Glomerular endothelial cell (primary cell): ENCODE results near the gene FAM76B. TPM values are rescaled to one million over a fixed set of nuclear protein-coding genes. Genes with fewer than 3 reads are reported as not detected.

Source experiments
- DNase-seq: peaks from one replicate; pipeline ENCODE4 v3.0.0-alpha.2; 2011; ENCODE audit warnings: low read depth, low spot score; ENCODE audit errors: extremely low read depth
- total RNA-seq: library from RNA; depleted of rRNA; stranded (reverse); fragments of >200 nt; gene quantifications from 2 replicates; pipeline ENCODE4 v1.2.3, GENCODE V29; 2015

Gene FAM76B
- total RNA-seq, 1 donor from 2014 or later = 17.9 TPM

DNA sequence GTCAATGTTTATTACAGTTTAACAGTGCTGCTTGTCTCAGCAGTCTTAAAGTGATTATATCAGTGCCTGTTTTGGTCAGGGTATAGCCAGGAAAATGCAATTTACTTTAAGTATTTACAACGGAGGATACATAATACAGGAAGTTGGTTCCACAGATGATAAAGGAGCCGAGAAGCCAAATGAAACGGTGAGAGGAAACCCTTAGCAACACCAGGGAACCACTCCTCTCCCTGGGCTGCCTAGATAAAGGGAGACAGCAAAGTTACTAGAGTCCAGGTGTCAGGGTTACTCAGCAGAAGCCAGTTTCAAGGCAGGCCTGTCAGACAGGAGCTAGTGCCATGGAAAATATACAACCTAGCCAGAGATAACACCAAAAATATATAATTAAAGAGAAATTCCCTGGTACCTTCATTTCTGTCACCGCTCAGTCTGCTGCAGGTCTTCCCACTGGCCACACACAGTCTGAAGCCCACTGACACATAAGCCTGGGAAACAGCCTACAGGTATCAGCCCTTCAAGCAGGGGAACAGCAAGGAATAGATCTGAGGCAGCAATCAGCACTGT is 55.5 kb downstream of the FAM76B start:
- DNase-seq = no peak

DNA sequence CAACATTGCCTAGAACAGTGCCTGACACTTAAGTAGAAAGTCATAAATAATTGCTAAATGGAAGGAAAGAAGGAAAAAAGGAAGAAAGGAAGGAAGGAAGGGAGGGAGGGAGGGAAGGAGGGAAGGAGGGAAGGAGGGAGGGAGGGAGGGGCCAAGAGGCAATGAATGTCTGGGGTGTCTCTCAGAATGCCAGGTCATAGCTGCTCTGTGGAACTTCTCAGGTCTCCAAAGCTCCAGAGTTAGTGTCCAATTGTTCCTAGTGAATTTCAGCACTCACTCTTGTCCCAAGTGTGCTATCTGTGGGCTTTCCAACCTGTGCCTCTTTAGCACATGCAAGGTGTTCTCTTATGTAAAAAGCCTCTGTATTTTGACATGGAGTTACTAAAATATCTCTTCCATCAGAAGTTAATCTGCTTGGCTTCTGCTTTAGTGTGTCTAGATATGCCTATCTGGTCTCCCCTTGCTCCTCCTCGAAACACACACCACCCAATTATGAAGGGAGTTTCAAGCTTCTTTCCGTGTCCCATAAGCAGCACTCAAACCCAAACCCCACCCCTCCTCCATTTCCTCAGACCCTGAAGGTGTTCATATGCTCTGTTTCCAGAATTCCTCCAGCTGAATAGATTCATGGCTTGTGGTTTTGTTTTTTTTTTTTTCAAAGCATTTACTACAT is 56.5 kb downstream of the FAM76B start:
- no peak for DNase-seq

GRCh38 chr11:95729462-95729861 is 60.1 kb downstream of the FAM76B start:
- DNase-seq = no peak

DNA sequence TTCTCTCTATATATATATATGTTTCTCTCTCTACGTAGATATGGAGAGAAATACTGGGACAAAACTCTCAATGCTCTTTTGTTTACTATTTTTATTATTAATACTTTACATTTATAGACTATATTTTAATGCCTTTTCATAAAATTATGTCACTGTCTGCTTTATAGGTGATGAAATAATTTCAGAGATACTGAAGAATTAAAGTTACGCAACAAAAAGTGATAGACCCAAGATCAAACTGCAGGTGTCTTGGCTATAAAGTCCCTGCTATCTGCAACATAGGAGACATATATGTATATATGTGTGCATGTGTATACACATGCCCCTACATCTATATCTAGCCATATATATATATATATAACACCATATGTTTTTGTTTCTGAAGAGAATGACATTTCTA is 60.8 kb downstream of the FAM76B start:
- DNase-seq = no peak

DNA sequence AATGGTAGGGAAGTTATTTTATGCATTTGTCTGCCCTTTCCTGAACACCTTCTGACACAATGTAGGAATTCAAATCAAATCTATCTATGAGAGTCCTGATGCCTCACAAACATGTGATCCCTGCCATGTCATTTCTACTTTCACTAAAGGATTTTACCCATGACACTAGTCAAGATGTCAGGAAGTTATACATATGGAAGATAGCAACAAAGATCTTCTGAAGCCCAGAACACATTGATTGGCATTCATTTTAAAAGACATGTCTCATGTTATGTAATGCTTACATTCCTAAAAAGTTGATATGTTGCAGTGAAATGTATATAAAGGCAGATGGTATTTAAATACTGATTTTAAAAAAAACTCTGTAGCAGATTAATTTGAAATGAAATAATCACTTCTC is 61.5 kb downstream of the FAM76B start:
- DNase-seq = no peak

DNA sequence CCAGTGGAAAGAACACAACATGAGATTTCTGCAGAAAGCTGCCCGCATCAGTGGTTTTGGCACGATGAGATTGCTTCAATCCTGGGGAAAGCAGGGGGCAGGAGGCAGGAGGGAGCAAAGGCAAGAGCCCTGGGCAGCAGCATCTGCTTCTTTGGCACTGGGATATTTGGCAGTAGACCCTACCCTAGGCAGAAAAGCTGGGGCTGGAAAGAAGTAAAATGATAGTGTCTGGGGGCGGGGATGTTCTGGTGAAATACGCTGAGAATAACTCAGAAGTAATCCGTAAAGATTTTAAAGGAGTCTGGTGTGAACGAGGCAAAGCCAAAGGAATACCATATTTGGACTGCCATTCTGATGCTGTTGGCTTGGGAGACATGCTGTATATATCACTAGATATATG is 62.0 kb downstream of the FAM76B start:
- no peak for DNase-seq

DNA sequence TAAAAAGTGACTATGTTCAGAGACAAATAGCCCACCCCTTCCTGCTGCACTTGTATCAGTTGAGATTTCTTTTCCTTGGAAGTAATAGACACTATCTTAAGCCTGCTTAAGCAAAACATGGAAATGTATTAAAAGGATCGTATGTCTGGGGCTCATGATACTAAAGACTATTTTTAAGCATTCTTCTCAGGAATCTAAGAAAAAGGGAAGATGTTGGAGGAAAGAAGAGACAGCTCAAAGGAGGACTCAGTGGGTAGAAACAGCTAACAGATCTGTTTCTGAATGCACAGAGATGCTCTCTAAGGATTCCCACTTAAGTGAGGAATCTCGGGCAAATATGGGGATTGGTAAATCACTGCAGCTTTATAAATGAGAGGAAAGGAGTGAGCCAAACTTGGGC is 62.5 kb downstream of the FAM76B start:
- DNase-seq = no peak

DNA sequence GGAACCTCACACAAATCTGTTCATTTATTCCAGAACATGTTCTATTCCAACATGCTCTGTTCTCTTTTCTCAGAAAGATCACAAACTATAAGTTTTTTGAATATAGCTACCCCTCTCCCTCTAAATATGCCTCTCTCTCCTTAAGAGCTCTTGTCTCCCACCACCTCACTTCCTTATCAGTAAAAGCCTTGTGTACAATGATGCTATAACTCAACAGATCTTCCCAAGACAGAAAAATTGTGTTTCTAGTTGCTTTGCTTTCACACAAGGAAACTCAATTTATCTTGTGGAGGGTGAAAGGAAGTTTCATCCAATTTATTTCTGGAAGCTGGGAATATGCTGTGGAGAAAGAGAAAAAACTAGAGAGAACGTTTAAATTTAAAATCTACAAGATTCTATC is 64.4 kb downstream of the FAM76B start:
- no peak for DNase-seq

DNA sequence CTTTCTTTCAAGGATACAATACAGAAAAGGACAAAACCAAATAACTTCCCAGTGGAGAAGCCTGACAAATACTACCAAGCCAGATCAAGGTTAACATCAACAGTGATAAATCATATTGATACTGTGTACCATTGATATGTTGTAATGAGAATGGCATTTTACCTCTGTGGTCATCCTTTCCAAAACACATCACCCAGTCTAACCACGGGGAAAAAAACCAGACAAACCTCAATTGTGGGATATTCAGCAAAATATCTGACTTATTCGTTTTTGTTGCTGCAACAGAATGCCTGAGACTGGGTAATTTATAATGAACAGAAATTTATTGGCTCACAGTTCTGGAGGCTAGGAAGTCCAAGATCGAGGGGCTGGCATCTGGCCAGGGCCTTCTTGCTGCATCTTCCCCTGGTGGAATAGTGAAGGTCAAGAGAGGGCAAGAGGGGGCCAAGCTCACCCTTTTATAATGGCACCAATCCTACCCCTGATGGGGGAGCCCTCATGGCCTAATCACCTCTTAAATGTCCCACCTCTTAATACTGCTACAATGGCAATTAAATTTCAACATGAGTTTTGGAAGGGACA is 66.1 kb downstream of the FAM76B start:
- no peak for DNase-seq

- DNase-seq = no peak
These were observed 69.4 kb downstream of the FAM76B start for GRCh38 chr11:95720195-95720594.

Other genes starting within 250 kb of the FAM76B start
- gene CEP57, start 716 bp upstream of the FAM76B start, total RNA-seq = 17.3 and 22.8 TPM in 2 replicates
- gene MTMR2, start 134.3 kb upstream of the FAM76B start, total RNA-seq = 30.5 and 37.3 TPM in 2 replicates